GM21423 (cell line): ENCODE measurements around the gene PHLDB1.
"Not testable (repeated sequence)": the region's sequence is repeated elsewhere in the genome, so short reads cannot be mapped to it uniquely, and the experiment has no call there.

Source experiments
- ATAC-seq: cut with Tn5 transposase; IDR thresholded peaks from one replicate; pipeline ENCODE4 v1.9.1; 2021; ENCODE audit warnings: mild to moderate bottlenecking, moderate library complexity; ENCODE audit not compliant: unreplicated experiment

PHLDB1 gene

DNA sequence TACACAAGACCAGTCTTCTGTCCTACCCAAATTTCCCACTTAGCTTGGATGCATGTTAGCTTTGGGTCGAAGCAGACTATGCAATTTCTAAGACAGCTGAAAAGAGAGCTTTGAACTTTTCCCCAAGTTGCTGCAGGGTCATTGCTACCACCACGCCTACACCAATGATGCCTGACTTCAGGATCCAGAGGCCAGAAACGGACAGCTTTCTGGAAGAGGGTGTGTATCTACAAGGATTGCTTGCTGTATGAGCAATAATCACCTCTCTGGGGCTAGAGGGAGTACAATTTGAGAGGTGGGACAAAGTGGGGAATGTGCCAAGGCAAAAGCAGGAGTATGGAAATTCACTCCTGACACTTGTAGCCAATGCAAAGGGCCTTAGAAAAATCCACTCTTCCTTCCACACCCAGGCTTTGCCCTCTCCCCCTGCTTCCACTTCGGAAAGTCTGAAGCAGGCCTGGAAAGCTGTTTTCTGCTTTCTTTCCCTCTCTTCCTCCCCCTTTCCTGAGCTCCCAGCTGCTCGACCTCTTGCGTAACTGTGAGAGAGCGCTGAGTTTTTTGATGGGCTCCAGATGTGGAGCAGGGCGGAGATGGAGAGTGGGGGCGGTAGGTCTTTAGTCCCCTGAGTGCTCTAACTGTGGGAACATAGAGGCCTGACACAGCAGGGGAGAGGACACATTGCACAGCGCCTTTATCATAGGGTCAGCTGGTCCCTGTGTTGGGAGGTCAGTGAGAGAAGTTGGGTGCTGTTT is 2.1 kb upstream of the PHLDB1 start:
- no peak for ATAC-seq

GRCh38 chr11:118606157-118606843 is 1.1 kb upstream of the PHLDB1 start:
- ATAC-seq = no peak

DNA sequence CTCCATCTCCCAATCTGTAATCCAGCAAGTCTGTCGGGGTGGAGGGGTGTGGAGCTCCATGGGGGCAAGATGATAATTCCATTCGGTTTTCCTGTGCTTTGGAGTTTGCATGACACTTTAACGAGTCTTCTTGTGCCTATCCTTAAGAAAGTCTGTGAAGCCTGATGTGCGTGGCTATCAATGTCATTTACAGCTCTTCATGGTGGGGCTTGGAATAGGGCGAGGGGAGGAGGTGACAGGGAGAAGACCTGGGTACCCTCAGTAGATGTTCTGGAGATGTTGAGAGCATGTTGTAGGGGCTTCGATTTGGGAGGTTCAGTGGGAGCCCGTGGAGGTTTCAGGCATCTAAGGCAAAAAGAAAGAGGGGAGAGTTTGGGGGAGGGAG is 579 bp upstream of the PHLDB1 start:
- no peak for ATAC-seq

DNA sequence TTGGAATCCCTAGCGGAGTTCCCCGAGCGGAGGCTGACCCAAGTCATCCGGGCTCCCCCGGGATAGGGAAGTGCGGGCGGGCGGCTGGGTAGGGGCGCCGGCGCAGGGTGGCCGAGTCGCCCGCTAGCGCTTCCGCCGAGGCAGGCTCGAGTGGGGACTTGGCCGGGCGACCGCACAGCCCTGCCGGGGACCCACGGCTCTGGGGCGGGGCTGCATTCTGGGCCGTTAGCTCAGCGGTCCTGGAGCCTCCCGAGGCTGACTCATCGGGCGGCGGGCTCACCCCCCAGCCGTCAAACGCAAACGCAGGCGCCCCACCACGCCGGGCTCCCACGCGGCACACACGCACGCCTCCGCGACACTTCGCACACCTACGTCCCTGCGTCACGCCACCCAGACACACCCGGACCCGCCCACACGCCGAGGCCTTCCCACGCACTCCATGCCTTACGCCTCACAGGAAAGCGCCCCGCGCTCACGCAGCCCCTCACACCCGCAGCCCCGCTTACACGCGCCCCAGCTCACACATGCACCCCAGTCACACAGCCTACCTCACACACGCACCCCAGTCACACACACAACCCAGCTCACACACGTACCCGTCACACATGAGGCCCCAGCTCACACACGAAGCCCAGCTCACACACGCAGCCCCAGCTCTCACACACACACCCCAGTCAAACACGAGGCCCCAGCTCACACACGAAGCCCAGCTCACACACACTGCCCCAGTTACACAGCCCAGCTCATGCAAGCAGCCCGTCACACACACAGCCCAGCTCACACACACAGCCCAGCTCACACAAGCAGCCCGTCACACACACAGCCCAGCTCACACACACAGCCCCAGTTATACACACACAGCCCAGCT is 1.2 kb downstream of the PHLDB1 start:
- ATAC-seq = no peak

DNA sequence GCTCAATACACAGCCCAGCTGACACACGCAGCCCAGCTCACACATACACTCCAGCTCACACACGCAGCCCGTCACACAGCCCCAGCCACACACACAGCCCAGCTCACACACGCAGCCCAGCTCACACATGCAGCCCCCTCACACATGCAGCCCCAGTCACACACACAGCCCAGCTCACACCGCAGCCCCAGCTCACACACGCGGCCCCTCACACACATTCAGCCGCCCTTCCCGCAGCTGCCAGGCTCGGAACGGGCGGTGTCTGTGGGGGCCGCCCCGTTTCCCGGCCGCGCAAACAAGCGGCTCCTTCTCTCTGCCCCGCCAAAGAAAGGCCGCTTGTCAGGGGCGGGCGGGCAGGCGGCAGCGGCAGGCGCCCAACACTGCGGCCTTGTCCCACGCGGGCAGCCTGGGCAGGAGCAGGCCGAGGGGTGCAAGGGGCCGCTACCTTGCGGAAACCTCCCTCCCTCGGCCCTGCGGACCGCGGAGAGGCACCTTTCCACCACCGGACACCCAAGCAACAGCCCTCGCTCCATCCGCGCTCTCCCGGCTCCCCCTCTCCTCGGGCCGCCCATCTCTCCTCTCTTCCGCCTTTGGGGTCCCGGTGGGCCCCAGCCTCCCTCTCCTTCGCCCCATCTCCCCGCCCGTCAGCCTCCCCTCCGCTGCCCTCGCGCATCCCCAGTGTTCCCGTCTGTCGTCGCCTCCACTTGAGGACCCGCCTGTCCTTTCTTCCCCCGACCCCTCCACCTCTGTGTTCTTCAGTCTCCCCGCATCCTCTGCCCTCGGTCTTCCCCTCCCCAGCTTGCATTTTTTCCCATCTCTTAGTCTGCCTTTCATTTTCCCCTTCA is 2.2 kb downstream of the PHLDB1 start:
- no peak for ATAC-seq

DNA sequence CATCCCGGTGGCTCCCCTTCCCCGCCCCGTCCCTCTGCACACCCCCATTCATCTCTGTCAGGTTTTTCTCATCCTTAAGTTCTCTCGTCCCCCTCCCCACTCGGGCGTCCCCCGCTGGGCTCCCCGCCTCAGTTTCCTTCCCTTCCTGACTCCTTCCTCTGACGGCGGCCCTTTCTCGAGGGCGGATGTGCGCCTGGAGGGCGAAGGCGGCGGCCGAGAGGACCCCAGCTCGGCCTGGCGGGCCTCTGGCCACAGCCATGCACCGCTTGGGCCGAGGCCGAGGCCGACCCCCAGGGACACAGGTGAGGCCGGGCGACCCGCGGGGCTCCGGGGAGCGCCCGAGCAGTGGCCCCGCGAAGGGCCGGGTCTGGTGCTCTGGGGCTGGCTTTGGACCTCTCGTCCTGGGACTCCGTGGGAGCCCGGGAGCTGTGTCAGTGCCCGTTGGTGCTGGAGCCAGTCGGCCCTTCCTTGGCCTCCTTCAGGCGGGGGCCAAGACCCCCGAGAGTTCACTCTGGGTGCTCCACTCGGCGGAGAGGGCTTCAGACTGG is 2.9 kb downstream of the PHLDB1 start:
- no peak for ATAC-seq

DNA sequence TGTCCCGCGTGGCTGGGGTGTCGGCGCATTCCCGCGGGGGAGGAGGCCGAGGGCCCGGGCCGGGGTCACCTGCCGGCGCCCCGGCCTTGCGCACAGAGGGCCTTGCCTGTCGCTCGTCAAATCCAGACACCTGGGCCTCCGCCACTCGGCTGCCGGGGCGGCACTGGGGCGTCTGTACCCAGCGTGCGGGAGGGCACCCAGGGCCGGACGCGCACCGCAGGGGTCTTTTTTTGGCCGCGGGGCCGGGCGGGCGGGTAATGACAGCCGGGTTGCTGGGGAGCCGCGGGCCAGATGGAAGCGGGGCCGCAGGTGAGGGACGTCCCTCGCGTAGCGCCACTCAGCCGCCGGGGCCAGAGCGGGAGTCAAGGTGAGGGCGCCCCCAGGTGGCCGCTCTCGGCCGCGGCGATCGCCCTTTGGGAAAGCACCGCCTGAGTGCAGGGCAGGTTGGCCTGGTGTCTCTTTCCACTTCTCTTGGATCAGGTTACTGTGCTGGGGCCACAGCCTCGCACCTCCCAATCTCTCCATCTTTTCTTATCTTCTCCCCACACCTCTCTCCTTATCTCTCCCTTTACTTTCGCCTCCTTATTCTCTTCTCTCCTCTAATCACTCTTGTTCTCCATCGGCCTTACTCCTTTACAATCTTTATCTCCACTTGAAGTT is 3.5 kb downstream of the PHLDB1 start:
- ATAC-seq = no peak

DNA sequence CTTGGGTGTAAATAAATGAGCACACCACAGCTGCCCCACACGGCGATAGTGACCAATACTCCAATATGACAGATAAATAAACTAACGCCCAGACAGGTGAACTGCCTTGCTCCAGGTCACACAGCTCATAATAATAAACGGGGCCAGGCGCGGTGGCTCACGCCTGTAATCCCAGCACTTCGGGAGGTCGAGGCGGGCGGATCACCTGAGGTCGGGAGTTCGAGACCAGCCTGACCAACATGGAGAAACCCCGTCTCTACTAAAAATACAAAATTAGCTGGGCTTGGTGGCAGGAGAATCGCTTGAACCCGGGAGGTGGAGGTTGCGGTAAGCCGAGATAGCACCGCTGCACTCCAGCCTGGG is 4.0 kb downstream of the PHLDB1 start:
- ATAC-seq = not testable (repeated sequence)

- ATAC-seq = no peak
Observed at GRCh38 chr11:118612378-118612777, 5.0 kb downstream of the PHLDB1 start.

GRCh38 chr11:118614511-118614910 is 7.1 kb downstream of the PHLDB1 start:
- no peak for ATAC-seq

- ATAC-seq = no peak
Observed at GRCh38 chr11:118615282-118615975, 8.0 kb downstream of the PHLDB1 start.

DNA sequence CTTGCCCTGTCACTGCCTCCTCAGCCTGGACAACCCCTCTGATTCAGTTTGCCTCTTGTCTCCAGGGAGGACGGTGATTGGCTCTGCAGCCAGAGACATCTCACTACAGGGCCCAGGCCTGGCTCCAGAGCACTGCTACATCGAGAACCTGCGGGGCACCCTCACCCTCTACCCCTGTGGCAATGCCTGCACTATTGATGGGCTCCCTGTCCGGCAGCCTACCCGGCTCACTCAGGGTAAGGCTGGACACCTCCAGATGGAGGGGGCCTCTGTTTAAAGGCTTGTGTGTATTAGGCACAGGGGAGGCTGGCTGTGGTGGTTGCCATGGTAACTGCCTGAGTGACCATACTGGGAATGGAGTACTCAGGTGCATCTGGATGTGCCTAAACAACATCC is 8.6 kb downstream of the PHLDB1 start:
- ATAC-seq = no peak

DNA sequence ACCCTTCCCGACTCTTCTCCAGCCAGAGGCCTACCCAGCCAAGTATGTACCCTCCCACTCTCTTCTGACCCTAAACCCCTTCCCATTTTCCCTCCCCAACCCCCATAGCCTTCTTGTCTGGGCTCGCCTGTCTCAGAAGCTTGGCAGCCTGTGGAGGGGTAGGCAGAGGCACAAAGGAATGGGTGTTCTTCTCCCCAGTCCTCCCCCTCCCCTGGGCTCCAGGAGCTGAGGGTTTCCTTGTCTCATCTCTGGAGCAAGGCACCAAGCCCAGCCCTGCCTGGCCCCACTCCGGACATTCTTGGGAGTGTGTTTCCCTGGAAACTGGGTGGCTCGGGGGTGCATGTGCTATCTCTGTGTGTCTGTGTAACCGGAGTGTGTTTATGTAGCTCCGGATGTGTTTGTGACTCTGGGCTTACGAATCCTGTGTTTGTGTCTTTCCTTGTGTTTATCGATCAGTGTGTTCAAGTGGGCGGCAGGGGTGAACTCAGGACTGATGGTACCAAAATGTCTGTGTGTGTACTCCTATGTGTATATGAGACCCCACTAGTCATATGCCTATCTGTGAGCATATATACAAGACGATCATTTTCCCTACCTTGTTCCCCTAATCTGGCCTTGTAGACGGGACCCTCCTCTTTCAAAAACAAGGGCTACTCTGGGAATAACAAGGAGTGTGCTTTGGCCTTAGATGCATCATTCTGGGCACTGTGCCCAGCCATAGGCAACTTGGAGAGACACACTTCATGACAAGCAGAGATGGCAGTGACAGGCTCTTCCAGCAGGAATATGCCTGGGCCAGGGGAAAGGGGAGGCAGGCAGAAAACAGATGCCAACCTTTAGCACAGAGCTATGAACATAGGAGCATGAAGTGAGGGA is 10.9 kb downstream of the PHLDB1 start:
- no peak for ATAC-seq

DNA sequence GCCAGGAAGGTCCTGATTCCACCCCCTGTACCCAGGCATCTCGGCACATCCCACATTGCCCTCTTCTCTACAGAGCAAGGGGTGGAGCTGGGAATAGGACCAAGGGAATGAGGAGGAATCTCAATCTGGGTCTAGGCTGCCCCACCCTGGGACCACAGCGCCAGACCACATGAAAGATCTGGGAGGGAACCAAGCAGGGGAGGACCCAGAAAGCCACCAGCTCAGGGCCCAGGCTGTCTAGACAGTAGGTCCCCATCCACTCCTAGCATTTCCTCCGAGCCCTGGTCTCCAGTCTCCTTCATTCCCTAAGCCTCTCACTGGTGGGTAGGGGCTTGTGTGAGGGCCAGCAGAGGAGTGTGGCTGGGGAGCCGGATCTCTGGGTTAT is 11.6 kb downstream of the PHLDB1 start:
- ATAC-seq = no peak

DNA sequence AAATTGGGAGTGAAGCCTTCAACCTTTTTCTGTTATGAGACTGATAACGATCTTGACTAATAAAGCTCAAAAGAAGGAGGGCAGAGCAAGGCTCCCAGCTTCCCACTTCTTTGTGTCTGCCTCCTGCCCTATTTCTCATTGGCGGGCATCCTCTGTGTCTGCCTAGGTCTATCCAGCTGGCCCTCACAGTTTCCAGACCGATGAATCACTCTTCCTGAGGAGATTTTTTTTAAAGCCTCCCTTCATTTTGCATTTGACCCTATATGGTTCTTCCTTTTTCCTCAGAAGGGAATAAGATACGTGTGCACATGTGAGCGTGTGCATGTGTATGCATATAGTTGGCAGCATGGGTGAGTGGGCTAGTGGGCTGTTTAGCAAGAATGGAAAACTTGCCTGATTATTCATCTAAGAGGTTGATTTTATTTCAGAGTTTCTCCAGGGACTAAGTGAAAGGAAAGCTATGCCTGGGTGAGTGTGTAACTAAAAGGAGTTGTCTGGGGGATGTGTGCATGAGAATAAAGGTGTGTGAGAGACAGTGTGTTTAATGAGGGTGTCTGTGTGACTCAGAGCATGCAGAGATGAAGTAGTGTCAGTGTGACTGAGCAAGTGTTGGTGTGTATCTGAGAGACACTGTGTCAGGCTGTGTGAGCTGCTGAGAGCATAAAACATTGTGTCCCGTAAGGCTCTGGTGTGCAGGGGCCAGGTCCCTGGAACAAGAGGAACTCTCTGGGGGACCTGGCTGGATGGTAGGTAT is 12.2 kb downstream of the PHLDB1 start:
- ATAC-seq = no peak

DNA sequence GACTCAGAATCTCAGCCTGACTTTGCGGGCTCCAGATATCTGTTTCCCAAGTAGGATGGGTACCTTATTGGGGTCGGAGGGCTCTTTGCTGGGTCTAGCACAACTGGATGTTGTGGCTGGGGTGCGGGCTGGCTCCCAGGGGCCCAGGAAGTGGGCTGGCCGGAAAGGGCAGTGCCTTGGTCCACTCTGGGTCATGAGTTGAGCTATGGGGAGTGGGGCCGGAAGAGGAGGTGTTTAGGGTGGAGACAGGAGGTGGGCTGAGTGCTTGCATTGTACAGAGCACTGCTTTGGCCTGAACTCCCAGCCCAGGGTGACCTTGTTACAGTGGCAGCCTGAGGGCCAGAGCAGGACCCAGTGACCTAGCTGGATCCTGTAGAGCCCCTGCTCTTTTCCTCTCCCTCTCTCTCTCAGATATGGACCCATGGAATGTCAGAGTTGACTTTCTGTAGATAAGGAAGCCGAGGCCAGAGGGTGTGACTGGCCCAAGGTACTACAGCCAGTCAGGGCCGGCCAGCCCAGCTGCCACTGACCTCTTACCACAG is 13.2 kb downstream of the PHLDB1 start:
- ATAC-seq = no peak

GRCh38 chr11:118621071-118621783 is 13.8 kb downstream of the PHLDB1 start:
- ATAC-seq = no peak
